ENCODE measurements around the gene DEF6. TPM values are rescaled to one million over a fixed set of nuclear protein-coding genes. Genes with fewer than 3 reads are reported as not detected.

Gene DEF6
- total and polyA plus RNA-seq, 2 experiments from 2014 or later: 5.1 to 7.2 TPM

DNA sequence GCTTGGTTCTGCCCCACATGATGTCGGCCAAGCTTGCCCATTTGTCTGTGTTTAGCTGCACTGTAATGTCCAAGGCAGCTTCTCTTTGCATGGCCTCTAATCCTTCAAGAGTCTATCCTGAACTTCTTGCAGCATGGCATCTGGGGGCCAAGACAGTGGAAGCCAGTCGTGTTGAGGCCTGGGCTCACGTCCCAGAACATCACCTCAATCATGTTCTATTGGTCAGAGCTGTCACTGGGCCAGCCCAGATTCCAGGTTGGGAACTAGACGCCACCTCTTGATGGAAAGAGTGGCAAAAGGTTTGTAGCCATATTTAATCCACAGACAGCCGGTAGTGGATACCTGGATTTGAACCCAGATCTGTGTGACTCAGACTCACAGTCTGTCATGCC is 70.0 kb downstream of the DEF6 start (continued):
- TF ChIP-seq, protein P1, sequence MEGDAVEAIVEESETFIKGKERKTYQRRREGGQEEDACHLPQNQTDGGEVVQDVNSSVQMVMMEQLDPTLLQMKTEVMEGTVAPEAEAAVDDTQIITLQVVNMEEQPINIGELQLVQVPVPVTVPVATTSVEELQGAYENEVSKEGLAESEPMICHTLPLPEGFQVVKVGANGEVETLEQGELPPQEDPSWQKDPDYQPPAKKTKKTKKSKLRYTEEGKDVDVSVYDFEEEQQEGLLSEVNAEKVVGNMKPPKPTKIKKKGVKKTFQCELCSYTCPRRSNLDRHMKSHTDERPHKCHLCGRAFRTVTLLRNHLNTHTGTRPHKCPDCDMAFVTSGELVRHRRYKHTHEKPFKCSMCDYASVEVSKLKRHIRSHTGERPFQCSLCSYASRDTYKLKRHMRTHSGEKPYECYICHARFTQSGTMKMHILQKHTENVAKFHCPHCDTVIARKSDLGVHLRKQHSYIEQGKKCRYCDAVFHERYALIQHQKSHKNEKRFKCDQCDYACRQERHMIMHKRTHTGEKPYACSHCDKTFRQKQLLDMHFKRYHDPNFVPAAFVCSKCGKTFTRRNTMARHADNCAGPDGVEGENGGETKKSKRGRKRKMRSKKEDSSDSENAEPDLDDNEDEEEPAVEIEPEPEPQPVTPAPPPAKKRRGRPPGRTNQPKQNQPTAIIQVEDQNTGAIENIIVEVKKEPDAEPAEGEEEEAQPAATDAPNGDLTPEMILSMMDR (conservative IDR thresholded peaks at IDR 0.05; ENCODE audit: low read depth in 2 of 2): no peak
- no peak for TF ChIP-seq EZH2 (IDR thresholded peaks at IDR 0.05; ENCODE audit: low read depth, unreplicated experiment)
- TF ChIP-seq JUNB (IDR thresholded peaks at IDR 0.05; ENCODE audit: unreplicated experiment): no peak
- TF ChIP-seq, protein P2, sequence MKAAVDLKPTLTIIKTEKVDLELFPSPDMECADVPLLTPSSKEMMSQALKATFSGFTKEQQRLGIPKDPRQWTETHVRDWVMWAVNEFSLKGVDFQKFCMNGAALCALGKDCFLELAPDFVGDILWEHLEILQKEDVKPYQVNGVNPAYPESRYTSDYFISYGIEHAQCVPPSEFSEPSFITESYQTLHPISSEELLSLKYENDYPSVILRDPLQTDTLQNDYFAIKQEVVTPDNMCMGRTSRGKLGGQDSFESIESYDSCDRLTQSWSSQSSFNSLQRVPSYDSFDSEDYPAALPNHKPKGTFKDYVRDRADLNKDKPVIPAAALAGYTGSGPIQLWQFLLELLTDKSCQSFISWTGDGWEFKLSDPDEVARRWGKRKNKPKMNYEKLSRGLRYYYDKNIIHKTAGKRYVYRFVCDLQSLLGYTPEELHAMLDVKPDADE (IDR thresholded peaks at IDR 0.05): no peak
- no peak for TF ChIP-seq ZNF331 (CRISPR knock-in tag; IDR thresholded peaks at IDR 0.05; ENCODE audit: low read depth)

DNA sequence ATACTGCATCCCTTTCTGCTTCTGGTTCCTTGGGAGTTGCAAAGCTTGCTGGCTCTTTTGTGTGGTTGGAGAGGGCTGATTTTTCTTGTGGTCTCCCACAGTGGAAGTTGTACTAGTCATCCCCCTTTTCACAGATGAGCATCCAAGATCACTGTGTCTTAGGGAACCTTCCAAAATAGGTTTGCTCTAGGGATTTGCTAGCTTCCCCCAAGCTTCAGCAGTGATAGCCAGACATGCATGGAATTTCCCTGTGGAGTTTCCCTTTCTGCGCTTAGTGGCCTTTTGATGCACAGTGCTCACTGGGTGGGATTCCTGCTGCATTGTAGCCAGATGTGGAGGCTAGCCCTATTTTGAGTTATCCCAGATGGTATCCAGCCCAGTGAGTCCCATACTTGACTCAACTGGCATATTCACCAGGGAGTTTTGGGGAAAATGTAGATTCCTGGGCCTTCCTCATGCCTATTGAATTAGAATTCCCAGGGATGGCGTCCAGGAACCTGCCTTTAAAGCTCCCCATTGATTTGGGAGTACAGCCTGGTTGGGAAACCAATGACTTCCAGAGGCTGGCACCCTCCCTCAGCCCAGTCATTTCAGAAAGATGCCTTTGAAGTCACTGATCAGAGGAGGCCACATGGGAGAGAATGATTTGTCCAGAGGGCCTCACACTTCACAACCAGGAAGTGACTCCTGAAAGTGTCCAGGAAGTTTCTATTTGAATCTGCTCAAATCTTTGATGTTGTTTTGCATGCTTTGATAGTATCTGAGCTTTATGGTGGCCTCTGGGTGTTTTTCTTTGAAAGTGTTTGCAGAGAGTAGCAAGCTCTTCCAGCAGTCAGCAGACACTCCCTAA is 70.6 kb downstream of the DEF6 start:
- Histone ChIP-seq H3K4me2 (no peak overlapping the region), H4K20me1 (replicated peaks; ENCODE audit: insufficient read depth) (0 out of 2 replicates have a peak, but pooled peaks cover 3% of the 10 kb centered on the region), H3K27ac (ENCODE audit: low read depth) (no peak overlapping the region), H3K4me3 (no peak overlapping the region), H3K9me2 (ENCODE audit: insufficient read depth) (no peaks in the 10 kb centered on the region), H3K4me1 (ENCODE audit: insufficient read depth) (peaks cover 3% of the 10 kb centered on the region; the same call in 1 of the 2 replicates), H3K36me3 (ENCODE audit: insufficient read depth) (no peaks in the 10 kb centered on the region), H3F3A (replicated peaks; ENCODE audit: low read depth) (no peaks in the 10 kb centered on the region), H2AFZ (no peak overlapping the region), H3K27me3 (ENCODE audit: insufficient read depth) (no peaks in the 10 kb centered on the region), H3K79me2 (replicated peaks; ENCODE audit: insufficient read depth) (no peaks in the 10 kb centered on the region; the same call in 1 of the 2 replicates)
- Mint-ChIP-seq H3K36me3 (ENCODE audit: low read depth) (no peaks in the 10 kb centered on the region), H3K27me3 (ENCODE audit: insufficient read depth, low read depth, poor library complexity) (peaks cover 3% of the 10 kb centered on the region), H3K27ac (no peak overlapping the region), H3K4me1 (peaks cover 14% of the 10 kb centered on the region), H3K4me3 (no peak overlapping the region), H3K9me3 (no peaks in the 10 kb centered on the region)
- DNase-seq (ENCODE audit: low spot score) (no peak), ATAC-seq (no peak)
- TF ChIP-seq JUNB (IDR thresholded peaks at IDR 0.05; ENCODE audit: unreplicated experiment): no peak
- no peak for TF ChIP-seq ZNF114 (CRISPR knock-in tag; IDR thresholded peaks at IDR 0.05)
- TF ChIP-seq NANOG (IDR thresholded peaks at IDR 0.05; ENCODE audit: borderline replicate concordance): no peak
- TF ChIP-seq STAT1 (IDR thresholded peaks at IDR 0.05; ENCODE audit: unreplicated experiment): no peak
- TF ChIP-seq, protein P1 (conservative IDR thresholded peaks at IDR 0.05; ENCODE audit: low read depth in 2 of 2): no peak
- no peak for TF ChIP-seq ZNF331 (CRISPR knock-in tag; IDR thresholded peaks at IDR 0.05; ENCODE audit: low read depth)
- TF ChIP-seq, protein P3, sequence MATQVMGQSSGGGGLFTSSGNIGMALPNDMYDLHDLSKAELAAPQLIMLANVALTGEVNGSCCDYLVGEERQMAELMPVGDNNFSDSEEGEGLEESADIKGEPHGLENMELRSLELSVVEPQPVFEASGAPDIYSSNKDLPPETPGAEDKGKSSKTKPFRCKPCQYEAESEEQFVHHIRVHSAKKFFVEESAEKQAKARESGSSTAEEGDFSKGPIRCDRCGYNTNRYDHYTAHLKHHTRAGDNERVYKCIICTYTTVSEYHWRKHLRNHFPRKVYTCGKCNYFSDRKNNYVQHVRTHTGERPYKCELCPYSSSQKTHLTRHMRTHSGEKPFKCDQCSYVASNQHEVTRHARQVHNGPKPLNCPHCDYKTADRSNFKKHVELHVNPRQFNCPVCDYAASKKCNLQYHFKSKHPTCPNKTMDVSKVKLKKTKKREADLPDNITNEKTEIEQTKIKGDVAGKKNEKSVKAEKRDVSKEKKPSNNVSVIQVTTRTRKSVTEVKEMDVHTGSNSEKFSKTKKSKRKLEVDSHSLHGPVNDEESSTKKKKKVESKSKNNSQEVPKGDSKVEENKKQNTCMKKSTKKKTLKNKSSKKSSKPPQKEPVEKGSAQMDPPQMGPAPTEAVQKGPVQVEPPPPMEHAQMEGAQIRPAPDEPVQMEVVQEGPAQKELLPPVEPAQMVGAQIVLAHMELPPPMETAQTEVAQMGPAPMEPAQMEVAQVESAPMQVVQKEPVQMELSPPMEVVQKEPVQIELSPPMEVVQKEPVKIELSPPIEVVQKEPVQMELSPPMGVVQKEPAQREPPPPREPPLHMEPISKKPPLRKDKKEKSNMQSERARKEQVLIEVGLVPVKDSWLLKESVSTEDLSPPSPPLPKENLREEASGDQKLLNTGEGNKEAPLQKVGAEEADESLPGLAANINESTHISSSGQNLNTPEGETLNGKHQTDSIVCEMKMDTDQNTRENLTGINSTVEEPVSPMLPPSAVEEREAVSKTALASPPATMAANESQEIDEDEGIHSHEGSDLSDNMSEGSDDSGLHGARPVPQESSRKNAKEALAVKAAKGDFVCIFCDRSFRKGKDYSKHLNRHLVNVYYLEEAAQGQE (IDR thresholded peaks at IDR 0.05; ENCODE audit: unreplicated experiment): no peak
- no peak for TF ChIP-seq EZH2phosphoT487 (IDR thresholded peaks at IDR 0.05; ENCODE audit: unreplicated experiment)
- TF ChIP-seq, protein P2 (IDR thresholded peaks at IDR 0.05): no peak
- no peak for TF ChIP-seq CREB1 (CRISPR knock-in tag; IDR thresholded peaks at IDR 0.05; ENCODE audit: low read depth)
- no peak for TF ChIP-seq POLR2AphosphoS5 (IDR thresholded peaks at IDR 0.05; ENCODE audit: low read depth)

All from GM23338 (cell line).